Measurements from ENCODE around the gene ARHGAP6.
"Not testable (repeated sequence)": the region's sequence is repeated elsewhere in the genome, so short reads cannot be mapped to it uniquely, and the experiment has no call there.

Gene ARHGAP6

DNA sequence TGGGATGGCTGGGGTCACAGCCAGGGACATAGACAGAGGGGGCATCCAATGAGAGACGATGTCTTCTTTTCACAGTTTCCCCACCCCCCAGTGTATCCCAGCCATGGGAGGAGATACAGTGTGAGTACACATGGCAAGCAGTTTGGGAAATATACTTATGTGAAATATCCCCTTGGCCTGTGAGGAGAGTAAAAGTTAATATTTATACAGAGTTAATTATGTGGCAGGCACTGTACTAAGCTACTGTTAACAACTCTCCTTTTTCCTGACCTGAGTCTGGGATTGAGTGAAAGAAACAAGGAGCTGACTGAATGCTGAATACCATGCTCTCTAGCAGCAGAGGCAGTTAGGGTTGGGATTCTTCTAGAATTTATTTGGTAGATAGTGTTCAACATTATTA, 519.3 kb downstream of the ARHGAP6 start:
- DNase-seq (ENCODE audit: low spot score), result no peak

DNA sequence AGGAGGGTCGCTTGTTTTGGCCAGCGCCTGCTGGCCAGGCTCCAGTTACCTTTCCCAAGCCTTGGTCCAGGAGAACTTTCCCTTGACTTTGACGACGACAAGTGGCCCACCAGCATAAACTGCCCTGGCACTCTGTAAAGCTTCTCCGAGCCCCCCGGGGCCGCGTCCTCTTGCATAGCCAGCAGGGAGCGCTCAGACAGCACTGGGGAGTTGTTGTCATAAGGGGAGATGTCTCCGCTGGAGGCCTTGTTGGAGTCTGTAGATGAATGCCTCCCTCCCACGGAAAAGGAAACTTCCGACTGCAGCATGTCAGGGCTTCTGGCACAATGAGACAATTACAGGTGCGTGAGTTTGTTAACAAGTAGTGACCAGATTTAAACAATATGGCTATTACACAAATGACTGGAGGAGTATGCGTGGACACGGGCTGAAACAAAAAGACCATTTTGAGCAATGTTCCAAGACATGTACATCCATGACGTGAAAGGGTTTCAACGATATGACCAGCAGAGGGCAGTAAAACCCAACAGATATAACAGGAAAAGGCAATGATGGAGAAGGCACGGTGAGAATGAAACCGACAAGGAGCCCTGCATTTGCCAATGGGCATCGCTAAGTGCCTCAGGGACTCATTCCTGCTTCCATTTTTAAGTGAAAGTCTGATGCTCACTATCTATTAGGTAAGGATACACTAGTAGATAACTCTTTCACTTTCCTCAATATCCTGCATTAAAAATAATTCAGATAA, 521.6 kb downstream of the ARHGAP6 start:
- peak; percentile 46 for DNase-seq (ENCODE audit: low spot score)

DNA sequence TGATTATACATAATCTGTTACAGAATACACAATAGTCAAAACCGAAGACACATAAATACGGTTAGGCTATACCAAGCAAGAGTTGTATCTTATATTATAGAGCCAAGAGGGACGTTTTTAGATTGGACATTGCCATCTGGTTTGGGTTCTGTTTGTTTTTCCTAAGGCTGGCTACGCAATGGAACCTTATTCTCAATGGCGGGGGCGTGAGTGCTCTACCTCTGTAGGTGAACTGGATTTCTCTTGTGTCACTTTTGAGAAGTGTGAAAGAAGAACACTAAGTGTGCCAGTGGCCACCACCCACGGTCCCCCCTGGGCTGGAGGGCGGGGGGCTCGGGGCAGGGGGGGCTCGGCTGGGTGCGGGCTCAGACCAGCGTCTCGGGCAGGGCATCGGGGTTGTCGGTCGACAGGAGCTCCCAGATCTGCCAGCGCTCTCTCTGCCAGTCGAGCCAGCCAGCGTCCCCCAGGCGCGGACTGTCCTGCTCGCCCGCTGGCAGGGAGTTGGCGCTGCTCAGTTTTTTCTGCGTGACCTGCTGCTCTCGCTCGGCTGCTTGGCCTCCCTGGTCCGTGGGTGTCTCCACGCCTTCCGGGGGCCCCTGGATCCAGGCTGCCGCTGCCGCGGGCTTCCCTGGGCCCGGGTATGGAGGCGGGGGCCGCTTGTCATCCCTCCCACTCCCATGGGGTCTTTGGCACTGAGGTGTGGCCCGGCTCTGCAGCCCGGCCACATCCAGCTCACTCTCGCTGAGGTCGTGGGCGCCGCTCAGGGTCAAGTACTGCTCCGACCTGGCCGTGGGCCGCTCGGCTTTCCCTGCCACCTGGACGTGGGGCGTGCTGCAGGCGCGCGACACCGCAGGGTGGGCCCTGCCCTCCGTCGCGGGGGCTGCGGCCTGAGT, 527.0 kb downstream of the ARHGAP6 start:
- no peak for DNase-seq (ENCODE audit: low spot score)

DNA sequence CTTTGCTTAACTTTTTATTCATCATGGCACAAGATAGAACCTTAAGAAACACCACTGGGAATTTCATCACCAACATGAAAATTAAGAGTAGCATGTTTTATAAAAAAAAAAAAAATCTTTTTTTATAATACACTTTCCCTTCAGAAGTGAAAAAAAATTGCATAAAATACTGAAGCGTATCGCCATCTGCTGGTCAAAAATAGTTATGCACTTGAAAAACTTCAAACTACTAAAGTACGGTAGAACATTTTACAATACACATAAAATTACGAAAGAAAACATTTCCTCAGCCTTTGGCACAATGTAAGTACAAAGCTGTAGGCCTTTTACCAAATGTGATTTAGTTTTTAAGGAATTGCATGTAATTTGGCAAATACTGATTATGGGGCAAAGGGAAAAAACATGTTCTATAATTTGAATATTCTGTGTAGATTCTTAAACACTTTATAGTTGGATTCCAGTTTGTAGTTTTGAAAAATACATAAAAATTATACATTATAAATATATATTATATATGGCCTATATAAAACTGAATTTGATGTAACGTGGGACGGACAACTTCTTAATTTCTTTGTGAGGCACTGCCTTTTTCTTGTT, 528.1 kb downstream of the ARHGAP6 start:
- DNase-seq (ENCODE audit: low spot score), result no peak

DNA sequence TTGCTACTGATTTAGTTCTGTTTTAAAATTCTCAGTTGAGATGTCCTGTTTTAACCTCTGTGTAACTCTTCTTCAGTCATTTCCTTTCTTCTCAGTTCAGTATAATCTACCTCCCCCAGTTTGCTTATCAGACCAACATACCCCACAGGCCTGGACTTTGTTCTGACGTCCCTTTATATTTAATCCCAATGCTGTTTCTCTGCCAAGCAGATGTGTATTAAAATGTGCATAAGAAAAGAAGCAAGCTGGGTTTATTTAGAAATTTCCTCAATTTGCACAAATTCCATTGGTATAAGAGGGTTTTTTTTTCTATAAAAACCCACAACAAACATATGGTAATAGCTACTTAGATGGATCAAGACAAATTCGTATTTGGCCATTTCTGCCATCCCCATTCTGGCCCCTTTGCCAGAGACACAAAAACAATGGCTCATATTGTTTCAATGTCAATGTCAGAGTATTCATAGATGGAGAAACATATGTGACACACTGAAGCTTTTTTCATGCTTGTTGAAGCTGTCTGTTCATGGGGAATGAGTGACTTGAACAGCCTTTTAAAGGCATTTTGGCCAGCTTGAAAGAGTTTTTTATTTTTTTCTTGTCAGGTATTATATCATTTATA, 530.0 kb downstream of the ARHGAP6 start:
- DNase-seq (ENCODE audit: low spot score), result no peak

DNA sequence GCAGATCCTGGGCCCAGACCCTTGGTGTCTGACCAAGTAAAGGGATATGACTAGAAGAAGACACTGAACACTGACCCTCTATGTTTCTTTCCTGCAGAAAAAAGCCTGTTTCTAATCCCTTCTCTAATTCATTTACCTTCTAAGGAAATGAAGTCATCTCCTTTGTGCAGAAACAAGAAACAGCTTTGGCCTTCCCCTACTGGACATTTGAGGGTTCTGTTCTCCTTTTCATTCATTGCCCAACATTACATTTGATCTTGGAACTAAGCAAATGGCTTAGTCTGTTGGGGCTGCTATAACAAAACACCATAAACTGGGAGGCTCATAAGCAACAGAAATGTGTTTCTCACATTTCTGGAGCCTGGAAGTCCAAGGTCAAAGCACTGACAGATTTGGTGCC, 534.6 kb downstream of the ARHGAP6 start:
- no peak for DNase-seq (ENCODE audit: low spot score)

DNA sequence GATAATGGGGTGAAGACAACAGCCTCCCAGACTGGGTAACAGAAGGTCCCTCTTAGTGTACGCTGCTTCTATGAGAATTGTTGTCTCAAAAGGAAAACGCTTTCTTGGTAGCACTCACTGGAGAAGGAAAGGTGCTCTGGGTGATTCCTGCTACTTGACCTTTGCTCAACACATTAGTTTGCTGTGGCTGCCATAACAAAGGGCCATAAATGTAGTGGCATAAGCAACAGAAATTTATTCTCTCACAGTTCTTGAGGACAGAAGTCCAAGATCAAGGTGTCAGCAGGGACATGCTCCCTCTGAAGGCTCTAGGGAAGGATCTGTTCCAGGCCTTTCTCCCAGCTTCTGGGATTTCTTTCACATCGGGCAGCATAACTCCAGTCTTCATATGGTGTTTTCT, 535.6 kb downstream of the ARHGAP6 start:
- no peak for DNase-seq (ENCODE audit: low spot score)

DNA sequence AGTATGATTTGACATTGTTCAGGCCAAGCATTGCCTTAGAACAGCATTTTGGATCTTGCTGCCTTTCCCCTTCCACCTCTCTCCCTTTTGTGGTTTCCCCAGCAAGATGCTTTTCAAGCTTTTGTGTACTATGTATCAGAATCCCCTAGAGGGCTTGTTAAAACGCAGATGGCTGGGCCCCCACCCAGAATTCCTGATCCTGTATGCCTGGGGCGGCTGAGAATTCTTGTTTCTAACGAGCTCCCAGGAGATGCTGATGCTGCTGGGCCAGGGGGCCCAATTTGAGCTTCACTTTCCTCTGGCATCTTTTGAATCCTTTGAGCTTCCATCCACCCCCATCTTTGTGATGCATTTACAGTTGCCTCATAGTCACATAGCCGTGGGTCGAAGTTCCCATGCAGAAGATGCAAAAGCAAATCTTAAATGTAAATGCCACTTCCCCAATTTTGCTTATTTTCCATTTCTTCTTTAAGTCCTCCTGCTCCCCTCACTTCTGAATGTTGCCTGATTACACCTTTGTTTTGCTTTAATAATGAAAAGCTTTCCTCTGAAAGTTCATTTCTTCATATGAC, 536.1 kb downstream of the ARHGAP6 start:
- no peak for DNase-seq (ENCODE audit: low spot score)

DNA sequence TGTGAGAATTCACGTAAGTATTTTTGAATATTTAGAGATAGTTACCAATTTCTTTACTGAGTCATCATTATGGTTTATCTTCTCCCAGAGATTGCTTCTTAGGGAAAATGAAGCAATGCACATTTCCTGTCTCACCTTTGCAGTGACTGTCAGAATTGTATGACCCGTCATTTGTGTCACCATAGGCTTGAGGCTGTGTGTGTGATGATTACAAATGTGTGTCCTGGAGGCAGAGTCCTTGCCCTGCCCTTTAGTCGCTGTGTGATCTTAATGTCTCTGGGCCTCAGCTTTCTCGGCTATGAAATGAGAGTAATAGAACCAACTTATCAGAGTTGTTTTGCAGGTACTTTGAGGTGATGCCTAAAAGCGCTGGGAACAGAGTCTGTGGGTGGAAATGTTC, 540.7 kb downstream of the ARHGAP6 start:
- no peak for DNase-seq (ENCODE audit: low spot score)

DNA sequence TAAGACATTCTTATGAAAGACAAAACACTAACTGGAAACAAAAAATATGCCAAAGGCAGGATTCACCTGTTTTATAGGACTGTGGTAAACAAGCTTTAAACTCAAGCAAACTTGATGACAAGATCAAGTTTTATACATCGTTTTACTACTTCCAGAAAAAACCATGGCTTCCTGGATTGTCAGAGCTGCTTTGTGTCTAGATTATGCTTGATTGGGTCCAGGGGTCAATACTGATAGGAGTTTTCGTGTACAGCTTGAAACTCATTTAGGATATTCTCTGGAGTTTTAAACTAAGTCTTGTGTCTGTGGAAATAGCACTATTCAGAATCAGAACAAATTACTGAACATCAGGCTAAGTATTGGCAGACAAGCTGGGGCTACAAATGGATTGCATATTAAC, 541.6 kb downstream of the ARHGAP6 start:
- no peak for DNase-seq (ENCODE audit: low spot score)

DNA sequence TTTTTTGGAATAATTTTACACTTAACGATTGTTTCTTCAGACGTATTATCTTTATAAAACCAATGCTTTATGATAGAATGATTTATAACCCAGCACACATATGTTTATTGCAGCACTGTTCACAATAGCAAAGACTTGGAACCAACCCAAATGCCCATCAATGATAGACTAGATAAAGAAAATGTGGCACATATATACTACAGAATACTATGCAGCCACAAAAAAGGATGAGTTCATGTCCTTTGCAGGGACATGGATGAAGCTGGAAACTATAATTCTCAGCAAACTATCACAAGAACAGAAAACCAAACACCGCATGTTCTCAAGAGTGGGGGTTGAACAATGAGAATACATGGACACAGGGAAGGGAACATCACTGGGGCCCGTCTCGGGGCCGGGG, 542.6 kb downstream of the ARHGAP6 start:
- DNase-seq (ENCODE audit: low spot score), result not testable (repeated sequence)

DNA sequence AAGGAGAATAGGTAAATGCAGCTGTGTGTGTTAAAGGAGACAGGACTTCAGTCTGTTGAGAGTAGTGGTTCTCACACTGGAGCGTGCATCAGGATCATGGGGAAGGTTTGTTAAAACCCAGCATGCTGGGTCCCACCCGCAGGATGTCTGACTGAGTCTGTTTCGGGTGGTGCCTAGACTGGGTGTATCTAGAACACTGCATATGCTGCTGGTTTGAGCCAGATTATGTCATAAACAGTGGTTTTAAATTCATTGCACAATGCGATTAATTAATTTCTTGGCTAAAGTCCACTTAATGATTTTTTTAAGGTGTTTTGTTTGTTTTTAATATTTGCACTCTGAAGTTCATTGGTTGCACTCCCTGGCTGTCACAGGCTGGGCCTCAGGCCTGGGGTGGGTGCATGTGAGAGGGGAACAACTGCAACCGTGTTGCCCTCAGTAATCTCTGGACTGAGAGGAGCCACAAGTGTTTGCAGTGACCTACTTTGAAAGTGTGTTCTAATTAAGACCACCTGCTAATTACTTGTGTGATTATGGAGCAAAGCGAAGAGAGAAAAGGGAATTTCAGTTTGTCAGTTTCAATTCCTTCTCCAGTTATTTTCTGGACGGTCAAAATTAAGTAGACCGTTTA, 546.3 kb downstream of the ARHGAP6 start:
- DNase-seq (ENCODE audit: low spot score), result no peak

DNA sequence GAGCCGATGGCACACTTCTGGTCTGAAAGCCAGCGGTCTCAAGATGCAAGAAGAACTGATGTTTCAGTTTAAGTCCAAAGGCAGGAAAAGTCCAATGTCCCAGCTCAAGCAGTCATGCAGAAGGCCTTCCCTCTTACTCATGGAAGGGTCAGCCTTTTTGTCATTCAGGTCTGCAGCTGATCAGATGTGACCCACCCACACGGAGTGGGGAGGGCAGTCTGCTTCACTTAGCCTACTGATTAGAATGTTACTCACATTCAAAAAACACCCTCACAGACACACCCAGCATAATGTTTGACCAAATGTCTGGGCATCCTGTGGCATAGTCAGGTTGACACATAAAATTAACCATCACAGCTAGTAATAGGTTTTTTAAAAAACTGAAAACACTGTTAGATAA, 548.0 kb downstream of the ARHGAP6 start:
- DNase-seq (ENCODE audit: low spot score), result no peak

DNA sequence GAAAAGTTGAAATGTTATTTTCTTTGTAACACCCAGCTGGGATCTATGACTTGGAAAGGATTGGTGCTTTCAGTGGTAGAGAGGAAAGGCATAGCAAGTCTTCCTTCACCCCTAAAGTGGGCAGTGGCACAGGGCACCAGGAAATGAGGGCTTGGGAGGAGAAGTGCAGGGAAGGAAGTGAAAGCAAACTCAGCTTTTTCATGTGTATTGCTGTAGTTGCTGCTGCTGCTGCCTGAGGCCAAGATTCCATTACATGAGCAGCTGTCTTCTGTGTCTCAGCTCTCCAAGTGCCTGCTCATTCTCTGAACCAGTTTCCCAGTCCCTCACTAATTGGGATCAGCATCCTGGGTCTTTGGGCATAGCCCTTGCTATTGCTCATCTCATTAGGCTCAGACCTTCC, 552.0 kb downstream of the ARHGAP6 start:
- no peak for DNase-seq (ENCODE audit: low spot score)

DNA sequence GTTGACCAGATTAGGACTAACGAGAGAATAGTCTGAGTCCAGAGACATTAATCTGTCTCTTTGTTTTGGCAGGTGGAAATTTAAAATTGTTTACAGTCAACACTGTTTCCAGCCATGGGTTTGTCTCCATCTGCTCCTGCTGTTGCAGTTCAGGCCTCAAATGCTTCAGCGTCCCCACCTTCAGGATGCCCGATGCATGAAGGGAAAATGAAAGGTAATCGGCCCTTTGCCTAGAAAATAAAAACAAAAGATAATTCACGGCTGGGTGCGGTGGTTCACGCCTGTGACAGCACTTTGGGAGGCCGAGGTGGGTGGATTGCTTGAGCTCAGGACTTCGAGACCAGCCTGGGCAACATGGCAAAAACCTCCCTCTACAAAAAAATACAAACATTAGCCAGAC, 553.8 kb downstream of the ARHGAP6 start:
- DNase-seq (ENCODE audit: low spot score), result no peak

DNA sequence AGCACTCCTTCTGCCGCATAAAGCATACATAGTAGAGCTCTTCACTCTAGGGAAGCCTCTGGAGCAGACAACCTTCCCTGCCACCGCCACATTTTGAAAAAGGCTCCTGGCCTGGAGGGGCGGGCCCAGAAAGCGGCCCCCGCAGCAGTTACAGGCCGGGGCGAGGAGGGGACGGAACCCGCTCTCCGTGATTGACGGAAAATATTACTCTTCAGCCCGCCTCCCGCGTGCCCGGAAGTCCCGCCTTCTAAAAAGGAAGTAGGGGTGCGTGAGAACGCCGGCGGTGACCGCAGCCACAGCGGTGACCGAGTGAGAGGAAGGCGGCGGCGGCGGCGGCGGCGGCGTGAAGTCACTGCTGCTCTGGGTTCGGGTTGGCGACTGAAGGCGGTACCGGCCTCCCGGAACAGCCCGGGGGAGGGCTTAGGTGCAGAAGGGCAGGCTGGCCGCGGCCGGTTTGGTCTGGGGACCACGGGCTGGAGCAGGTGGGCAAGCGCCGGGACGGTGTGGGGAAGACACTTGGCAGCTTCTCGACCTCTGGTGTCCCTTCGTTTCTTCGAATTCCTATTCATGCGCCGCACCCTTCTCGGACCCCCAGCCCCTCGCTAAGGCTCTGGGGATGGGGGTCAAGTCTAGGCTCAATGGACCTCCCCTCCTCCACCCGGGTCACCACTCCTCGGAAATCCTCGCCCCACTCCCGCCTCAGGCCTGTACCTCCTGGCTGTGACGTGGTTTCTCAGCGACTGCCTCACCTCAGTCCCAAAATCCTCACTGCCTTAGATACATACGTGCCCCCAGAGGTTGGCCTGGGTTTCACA, 554.5 kb downstream of the ARHGAP6 start, which contains the start of gene HCCS:
Gene HCCS, plus strand, starts transcription at position 296 of the 815 bp plus-strand sequence. CDS start 729 bp downstream, outside the sequence.
- DNase-seq (ENCODE audit: low spot score), result peak; percentile 79

DNA sequence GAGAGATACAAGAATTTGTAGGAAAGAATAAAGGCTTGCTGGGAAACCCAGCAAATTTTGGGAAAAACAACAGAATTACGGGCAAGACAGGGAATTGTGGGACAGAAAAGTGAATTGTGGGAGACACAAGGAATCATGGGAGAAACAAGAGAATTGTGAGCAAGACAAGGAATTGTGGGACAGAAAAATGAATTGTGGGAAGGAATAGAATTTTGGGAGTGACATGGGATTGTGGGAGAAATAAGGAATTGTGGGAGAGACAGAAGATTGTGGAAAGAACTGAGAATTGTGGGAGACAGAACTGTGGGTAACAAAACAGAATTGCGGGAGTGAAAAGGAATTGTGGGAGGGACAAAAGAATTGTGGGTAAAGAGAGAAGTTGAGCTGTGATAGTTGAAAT, 555.8 kb downstream of the ARHGAP6 start:
- no peak for DNase-seq (ENCODE audit: low spot score)

DNA sequence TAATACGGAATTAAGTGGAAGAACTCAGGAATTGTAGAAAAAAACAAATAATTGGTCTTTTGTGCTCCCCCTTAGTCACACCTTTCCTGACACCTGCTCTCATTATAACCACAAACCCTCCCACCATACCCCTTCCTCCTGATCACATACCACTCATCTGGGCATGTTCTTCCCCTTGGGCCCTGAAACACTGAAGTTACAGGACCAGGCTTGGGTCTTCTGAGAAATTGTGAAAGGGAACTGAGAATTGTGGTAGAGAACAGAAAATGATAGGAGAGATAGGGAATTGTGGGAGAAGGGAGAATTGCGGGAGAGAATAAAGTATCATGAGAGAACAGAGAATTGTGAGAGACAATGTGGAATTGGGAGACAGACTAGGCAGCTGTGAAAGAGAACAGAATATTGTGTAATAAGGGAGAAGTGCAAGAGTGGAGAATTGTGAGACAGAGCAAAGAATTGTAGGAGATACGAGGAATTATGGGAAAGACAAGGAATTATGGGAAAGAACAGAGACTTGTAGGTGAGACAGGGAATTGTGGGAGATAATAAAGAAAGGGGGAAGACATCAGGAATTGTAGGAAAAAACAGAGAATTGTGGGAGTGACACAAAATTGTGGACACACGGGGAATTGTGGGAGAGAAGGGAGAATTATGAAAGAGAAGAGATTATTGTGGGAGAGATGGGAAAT, 557.3 kb downstream of the ARHGAP6 start:
- DNase-seq (ENCODE audit: low spot score), result no peak

DNA sequence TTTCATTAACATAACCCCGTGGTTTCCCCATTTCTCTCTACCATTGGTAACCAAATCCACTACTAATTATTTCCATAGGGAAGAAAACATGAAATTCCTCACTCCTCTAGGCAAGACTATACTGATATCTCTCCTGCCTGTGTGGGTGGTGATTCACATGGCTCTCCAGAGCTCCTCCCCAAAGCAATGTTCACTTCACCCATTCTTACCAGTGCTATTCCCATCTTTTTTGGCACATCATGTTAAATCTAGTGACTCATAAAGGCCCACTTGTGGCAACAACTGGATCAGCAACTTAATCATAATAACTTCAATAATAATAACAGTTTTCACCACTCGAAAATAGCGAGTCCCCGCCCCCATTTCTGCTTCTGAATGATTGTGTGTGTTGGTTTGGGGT, 560.6 kb downstream of the ARHGAP6 start:
- DNase-seq (ENCODE audit: low spot score), result no peak

DNA sequence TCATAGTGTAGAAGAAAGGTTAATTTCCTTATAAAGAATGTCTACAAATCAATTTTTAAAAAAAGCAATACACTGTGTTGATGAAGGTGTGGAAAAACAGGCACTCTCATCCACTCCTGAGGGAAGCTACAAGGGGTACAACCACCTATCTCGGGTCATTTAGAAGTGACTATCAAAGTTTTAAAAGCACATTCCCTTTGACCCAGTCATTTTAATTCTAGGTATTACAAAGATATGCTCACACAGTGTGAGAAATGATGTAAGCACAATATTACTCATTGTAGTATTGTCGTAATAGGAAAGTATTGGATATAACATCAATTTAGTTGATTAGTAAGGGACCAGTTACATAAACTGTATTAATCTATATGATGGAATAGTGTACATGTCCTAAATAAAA, 562.0 kb downstream of the ARHGAP6 start:
- DNase-seq (ENCODE audit: low spot score), result no peak

Measured in ecto neural progenitor cell (in vitro differentiated cells).